ENCODE measurements around the gene NIT1. TPM values are rescaled to one million over a fixed set of nuclear protein-coding genes. Genes with fewer than 3 reads are reported as not detected.
A peak's percentile ranks its signal among the peaks of the same experiment; 100 is the strongest.

Gene NIT1
- total RNA-seq, 2 donors from 2014 or later = 16.0 to 19.3 TPM

DNA sequence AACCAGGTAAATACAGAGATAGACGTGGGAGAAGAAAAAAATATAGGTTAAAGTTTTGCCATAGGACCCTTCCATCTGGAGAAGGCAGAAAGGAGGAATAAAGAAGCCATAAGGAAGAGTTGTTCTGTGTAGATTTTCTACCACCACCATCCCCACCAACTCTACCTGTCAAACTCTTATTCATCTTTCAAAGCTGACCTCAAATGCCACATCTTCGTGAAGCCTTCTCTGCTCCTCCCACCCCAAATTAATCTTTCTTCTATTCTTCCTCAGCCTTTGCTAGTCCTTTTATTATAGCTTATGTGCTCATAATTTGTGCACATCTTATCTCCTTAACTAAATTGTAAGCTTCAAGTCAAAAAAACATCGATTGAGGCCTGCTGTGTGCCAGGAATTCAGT, 27.3 kb upstream of the NIT1 start:
- H3K36me3 Mint-ChIP-seq (ENCODE audit: low read depth) = peaks cover 3% of the 10 kb centered on the region
- no peak for ATAC-seq
- no peak overlapping the region for H3K27ac Mint-ChIP-seq
- no peak for DNase-seq
- H3K27me3 Mint-ChIP-seq = no peaks in the 10 kb centered on the region
- H3K4me1 Mint-ChIP-seq = peaks cover 9% of the 10 kb centered on the region
- H3K4me3 Mint-ChIP-seq = no peak overlapping the region
- H3K9me3 ChIP-seq (ENCODE audit: control insufficient read depth, low read length, poor library complexity, severe bottlenecking) = no peaks in the 10 kb centered on the region

DNA sequence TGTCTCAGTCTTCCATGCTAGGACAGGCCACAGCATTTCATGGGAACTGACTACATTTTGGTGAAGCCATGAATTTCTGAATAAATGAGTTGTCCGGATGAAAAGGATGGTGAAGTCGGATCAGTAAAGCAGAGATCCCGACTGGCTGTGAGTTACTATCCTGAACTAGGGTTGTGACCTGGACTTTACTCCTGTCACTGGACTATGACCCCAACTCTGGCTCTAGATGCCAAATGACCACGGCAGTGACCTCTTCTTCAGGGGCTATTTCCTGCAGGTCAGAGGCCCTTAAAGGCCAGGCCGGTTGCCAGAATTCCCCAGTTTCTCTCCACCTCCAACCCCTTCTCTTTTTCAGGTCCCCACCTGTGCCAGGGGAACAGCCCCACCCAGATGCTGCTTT, 26.8 kb upstream of the NIT1 start:
- H3K4me1 Mint-ChIP-seq = peaks cover 6% of the 10 kb centered on the region
- DNase-seq = no peak

DNA sequence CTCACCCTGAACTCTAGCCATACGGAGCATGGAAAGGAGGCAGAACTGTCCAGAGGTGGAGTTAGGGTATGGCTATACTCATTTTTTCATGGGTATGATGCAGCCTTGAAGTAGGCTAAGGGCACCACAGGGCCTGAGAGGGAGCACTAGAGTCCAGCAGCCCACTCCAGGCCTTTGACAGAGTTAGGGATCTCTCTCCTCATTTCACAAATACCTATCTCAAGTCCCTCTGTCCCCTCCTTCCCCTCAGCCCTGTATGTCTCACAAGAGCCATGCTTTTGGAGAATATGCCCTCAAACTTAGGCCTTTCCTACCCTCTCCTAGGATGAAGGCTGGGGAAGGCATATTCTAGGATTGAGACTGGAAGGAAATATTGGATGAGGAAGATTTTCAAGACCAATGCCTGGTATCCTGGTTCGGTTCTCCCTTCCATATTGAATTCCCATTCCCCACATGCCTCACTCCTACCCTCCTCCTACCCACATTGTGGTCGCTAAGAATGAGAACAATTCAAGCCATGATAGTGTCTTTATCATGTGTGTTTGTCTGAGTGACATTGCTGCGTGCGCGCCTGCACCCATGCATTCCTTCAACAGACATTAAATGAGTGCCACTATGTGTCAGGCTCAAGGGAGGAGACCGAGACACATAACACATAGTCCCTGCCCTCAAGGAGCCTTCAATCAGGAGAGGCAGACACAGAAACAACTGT, 26.0 kb upstream of the NIT1 start:
- ATAC-seq = no peak
- no peaks in the 10 kb centered on the region for H3K9me3 ChIP-seq (ENCODE audit: control insufficient read depth, low read length, poor library complexity, severe bottlenecking)
- Mint-ChIP-seq H3K36me3 (ENCODE audit: low read depth) (no peaks in the 10 kb centered on the region), H3K4me3 (no peak overlapping the region), H3K27me3 (no peaks in the 10 kb centered on the region), H3K4me1 (peaks cover 10% of the 10 kb centered on the region), H3K27ac (no peak overlapping the region)
- DNase-seq = no peak

More for the DNA sequence above, 26.8 kb upstream of the NIT1 start:
- Mint-ChIP-seq H3K4me3 (no peak overlapping the region), H3K27ac (no peak overlapping the region), H3K36me3 (ENCODE audit: low read depth) (peaks cover under 1% of the 10 kb centered on the region), H3K27me3 (no peaks in the 10 kb centered on the region)
- H3K9me3 ChIP-seq (ENCODE audit: control insufficient read depth, low read length, poor library complexity, severe bottlenecking) = no peaks in the 10 kb centered on the region
- ATAC-seq = no peak

DNA sequence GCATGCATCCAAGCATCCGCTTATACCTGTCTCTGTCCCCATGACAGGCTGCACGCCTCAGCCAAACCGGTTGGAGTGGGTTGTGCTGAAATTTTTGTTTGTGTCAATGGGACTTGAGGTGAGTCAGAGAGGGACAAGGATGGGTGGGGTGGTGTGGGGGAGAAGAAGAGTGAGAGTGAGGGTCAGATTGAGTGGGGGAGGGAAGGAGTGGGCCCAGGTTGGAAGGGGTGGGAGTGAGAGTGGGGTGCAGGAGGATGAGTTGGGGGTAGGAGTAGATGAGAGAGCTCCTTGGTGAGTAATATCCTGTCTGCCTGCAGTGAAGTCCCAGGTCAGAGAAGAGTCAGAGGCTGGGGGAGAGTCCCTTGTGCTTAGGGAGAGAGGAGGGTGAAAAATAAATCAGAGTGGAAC, 25.3 kb upstream of the NIT1 start:
- no peak for DNase-seq
- no peak overlapping the region for H3K4me3 Mint-ChIP-seq

DNA sequence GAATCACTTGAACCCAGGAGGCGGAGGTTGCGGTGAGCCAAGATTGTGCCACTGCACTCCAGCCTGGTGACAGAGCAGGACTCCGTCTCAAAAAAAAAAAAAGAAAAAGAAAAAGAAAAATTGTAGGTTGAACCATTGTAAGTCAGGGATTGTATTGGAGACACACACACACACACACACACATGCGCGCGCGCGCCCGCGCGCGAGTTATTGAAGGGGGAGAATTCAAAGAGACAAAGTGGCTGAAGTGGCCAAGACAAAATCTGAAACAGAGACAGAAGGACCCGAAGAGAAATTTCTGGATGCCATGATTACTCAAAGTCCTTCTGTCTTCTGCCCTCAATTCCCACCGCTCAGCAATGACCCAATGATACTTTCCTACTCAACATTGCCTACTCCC, 23.4 kb upstream of the NIT1 start:
- DNase-seq = no peak
- Mint-ChIP-seq H3K4me1 (peaks cover 24% of the 10 kb centered on the region), H3K27me3 (no peaks in the 10 kb centered on the region), H3K4me3 (no peak overlapping the region), H3K27ac (no peak overlapping the region), H3K36me3 (ENCODE audit: low read depth) (no peaks in the 10 kb centered on the region)
- no peaks in the 10 kb centered on the region for H3K9me3 ChIP-seq (ENCODE audit: control insufficient read depth, low read length, poor library complexity, severe bottlenecking)
- no peak for ATAC-seq

More for the DNA sequence above, 25.3 kb upstream of the NIT1 start:
- H3K27me3 Mint-ChIP-seq = no peaks in the 10 kb centered on the region
- no peaks in the 10 kb centered on the region for H3K9me3 ChIP-seq (ENCODE audit: control insufficient read depth, low read length, poor library complexity, severe bottlenecking)
- H3K36me3 Mint-ChIP-seq (ENCODE audit: low read depth) = no peaks in the 10 kb centered on the region
- peaks cover 15% of the 10 kb centered on the region for H3K4me1 Mint-ChIP-seq
- no peak overlapping the region for H3K27ac Mint-ChIP-seq
- peak; percentile 41 for ATAC-seq

DNA sequence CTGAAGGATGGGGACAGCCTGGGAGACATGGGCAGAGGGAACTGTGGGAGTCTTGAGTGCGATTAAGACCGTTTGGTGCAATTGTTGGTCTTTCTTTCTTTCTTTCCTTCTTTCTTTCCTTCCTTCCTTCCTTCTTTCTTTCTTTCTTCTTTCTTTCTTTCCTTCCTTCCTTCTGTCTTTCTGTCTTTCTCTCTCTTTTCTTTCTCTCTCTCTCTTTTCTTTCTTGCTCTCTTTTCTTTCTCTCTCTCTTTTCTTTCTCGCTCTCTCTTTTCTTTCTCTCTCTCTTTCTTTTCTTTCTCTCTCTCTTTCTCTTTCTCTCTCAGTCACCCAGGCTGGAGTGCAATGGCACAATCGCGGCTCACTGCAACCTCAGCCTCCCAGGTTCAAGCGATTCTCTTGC, 22.7 kb upstream of the NIT1 start:
- H3K4me3 Mint-ChIP-seq = peak overlapping the region; percentile 19
- peak overlapping the region; percentile 59 for H3K27ac Mint-ChIP-seq
- no peaks in the 10 kb centered on the region for H3K27me3 Mint-ChIP-seq

DNA sequence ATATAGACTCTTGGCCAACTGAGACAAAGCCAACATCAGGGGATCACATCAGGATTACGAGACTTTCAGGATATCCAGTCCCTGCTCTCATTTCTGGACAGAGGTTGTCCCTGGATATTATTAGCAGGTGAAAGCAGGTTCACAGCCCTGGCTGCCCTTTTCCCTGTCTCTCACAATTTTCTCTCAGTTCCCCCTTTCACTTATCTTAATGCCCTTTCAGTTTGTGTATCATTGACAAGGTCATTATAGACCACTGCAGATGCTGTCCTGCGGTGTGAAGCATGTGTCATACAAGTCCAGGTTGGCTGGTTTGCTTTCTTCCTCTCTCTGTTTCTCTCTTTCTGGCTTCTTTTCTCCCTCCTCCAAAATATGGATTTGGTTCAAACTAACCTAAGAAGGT, 21.9 kb upstream of the NIT1 start:
- ATAC-seq (no peak), DNase-seq (no peak)
- no peaks in the 10 kb centered on the region for H3K36me3 Mint-ChIP-seq (ENCODE audit: low read depth)
- H3K4me1 Mint-ChIP-seq = peaks cover 22% of the 10 kb centered on the region
- no peaks in the 10 kb centered on the region for H3K9me3 ChIP-seq (ENCODE audit: control insufficient read depth, low read length, poor library complexity, severe bottlenecking)
- no peaks in the 10 kb centered on the region for H3K27me3 Mint-ChIP-seq
- H3K4me3 Mint-ChIP-seq = no peak overlapping the region
- peak overlapping the region; percentile 97 for H3K27ac Mint-ChIP-seq

More for the DNA sequence above, 22.7 kb upstream of the NIT1 start:
- H3K9me3 ChIP-seq (ENCODE audit: control insufficient read depth, low read length, poor library complexity, severe bottlenecking) = no peaks in the 10 kb centered on the region
- DNase-seq (no peak), ATAC-seq (no peak)
- Mint-ChIP-seq H3K36me3 (ENCODE audit: low read depth) (no peaks in the 10 kb centered on the region), H3K4me1 (peaks cover 24% of the 10 kb centered on the region)

DNA sequence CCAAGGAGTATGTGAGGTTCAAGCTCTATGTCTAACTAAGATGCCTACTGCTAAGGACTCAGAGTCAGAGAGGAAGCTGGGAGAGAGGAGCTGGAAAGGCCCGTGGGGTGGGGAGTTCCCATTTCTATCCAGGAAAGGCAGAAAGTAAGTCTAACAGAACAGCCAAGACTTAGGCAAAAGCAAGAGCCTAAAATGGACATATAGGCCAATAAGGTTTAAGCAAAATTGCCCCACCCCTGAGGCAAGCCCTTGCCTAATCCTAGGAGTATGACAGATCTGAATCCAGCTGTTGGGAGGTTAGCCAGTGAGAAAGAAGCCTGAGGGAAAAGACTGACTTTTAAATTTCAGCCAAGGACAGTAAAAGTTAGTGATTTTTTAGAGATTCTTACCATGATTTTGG, 21.4 kb upstream of the NIT1 start:
- Mint-ChIP-seq H3K36me3 (ENCODE audit: low read depth) (no peaks in the 10 kb centered on the region), H3K4me3 (peak overlapping the region; percentile 86), H3K27me3 (no peaks in the 10 kb centered on the region), H3K27ac (peak overlapping the region; percentile 97), H3K4me1 (peaks cover 22% of the 10 kb centered on the region)
- no peak for ATAC-seq
- H3K9me3 ChIP-seq (ENCODE audit: control insufficient read depth, low read length, poor library complexity, severe bottlenecking) = no peaks in the 10 kb centered on the region
- no peak for DNase-seq

DNA sequence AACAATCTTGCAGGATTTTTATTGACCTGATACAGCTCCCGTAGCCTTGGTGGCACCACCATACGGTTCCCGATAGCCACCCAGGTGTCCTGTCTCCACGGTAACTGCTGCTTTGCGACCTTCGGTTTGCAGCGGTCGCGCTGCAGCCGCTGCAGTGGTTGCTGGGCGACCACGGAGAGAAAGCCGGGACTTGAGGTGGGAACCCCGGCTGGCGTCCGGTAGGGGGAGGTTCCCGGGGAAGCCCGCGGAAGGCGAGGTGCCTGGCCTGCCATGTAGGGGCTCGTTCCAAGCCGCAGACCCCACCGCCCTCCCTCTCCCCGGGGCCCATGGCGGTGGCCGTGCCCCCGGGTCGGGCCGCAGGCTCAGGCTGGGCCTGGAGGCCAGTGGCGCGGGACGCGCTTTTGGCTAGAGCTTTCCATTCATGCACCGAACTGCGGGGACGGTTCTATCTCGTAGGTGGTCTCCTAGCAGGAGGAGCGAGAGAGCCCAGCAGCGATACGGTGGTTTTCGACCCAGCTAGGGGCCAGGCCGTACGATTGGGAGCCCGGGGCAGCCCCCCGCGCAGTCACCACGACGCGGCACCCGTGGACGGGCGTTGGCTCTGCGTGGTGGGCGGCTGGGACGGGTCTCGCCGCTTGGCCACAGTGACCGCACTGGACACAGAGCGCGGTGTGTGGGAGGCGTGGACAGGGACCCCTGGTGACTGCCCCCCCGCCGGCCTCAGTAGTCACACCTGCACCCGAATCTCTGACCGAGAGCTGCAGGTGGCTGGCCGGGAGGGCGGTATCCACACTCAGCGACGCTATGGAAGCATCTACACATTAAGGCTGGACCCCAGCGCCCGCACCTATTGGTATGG, 19.5 kb upstream of the NIT1 start, which contains the start of gene KLHDC9:
Gene KLHDC9, plus strand, starts transcription at position 152 of the 859 bp plus-strand sequence. Its CDS starts 175 bp downstream, at position 327.
- DNase-seq (peak; percentile 47 to 68 (median 56)), ATAC-seq (peak; percentile 79)
- Mint-ChIP-seq H3K27ac (peak within 1 kb of the TSS; percentile 97), H3K4me3 (peak within 1 kb of the TSS; percentile 86), H3K36me3 (ENCODE audit: low read depth) (peaks cover 3% of the 10 kb centered on the region), H3K4me1 (peaks cover 22% of the 10 kb centered on the region), H3K27me3 (no peaks in the 10 kb centered on the region)
- H3K9me3 ChIP-seq (ENCODE audit: control insufficient read depth, low read length, poor library complexity, severe bottlenecking) = no peaks in the 10 kb centered on the region

DNA sequence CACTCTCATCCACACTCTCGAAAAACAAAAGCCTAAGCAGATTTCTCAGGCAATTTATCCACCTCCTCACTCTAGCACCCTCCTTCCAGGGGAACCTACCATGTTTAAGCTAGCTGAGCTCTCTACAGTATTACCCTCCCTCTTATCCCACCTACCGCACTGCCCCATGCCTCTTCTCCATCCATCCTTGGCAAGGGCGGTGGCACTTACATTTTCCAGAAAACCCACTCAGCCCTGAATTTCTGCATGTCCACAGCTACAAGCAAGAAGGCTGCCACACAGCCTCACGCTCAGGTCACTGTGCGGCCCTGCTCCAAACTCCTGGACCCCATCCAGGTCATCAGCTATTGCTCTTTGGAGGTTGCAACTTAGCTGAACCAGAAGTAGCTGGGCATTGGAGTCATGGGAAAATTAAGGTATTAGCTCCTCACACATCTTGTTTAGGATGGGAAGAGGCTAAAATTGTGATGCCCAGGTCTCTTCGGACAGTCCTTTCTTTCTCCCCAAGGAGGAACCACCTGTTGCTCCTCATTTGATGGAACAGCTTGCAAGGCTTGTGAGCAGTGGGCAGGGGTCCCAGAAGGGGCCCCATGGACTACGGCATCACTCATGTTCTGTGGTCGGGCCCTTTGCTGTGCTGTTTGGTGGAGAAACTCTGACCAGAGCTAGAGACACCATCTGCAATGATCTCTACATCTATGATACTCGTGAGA, 18.7 kb upstream of the NIT1 start:
- Mint-ChIP-seq H3K36me3 (ENCODE audit: low read depth) (peaks cover 3% of the 10 kb centered on the region), H3K4me1 (peaks cover 22% of the 10 kb centered on the region), H3K27ac (peak overlapping the region; percentile 97), H3K27me3 (no peaks in the 10 kb centered on the region), H3K4me3 (peak overlapping the region; percentile 86)
- ATAC-seq (no peak), DNase-seq (no peak)
- H3K9me3 ChIP-seq (ENCODE audit: control insufficient read depth, low read length, poor library complexity, severe bottlenecking) = no peaks in the 10 kb centered on the region

DNA sequence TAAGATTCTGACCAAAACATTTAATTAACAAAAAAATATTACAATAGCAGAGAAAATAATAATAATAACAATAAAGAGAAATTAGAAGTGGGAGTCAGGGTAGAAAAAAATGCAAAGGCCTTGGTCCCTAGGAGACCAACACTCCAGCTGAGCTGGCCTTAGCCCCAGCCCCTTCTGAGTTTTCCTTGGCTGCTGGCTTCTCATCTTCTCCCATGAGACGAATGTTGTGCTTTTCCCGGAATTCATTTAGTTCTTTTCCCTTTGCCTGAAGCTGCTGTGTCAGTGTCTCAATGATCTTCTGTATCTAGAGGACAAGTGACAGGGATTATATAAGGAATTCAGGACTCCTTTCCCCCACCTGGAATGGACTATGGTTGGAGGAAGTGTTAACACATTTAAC, 17.3 kb upstream of the NIT1 start:
- DNase-seq = no peak
- H3K36me3 Mint-ChIP-seq (ENCODE audit: low read depth) = peaks cover 5% of the 10 kb centered on the region
- no peak for ATAC-seq
- H3K9me3 ChIP-seq (ENCODE audit: control insufficient read depth, low read length, poor library complexity, severe bottlenecking) = no peaks in the 10 kb centered on the region
- no peak overlapping the region for H3K27ac Mint-ChIP-seq
- H3K4me1 Mint-ChIP-seq = peaks cover 26% of the 10 kb centered on the region
- H3K27me3 Mint-ChIP-seq = no peaks in the 10 kb centered on the region
- no peak overlapping the region for H3K4me3 Mint-ChIP-seq

DNA sequence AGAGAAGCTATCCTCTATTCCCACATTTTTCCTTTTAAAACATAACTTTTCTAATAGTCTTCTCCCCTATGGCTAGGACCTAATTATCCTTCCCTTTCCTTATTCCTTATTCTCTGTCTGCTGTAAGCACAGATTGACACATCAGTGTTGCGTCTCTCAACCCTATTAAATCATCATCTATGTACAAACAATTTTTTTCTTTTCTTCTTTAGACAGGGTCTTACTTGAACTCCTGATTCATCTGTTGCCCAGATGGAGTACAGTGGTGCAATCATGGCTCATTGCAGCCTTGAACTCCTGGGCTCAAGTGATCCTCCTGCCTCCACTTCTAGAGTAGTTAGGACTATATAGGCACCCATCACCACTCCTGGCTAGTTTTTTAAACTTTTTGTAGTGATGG, 11.5 kb upstream of the NIT1 start:
- no peaks in the 10 kb centered on the region for H3K27me3 Mint-ChIP-seq
- H3K36me3 Mint-ChIP-seq (ENCODE audit: low read depth) = peaks cover 9% of the 10 kb centered on the region
- ATAC-seq (no peak), DNase-seq (no peak)
- H3K4me3 Mint-ChIP-seq = no peak overlapping the region
- H3K9me3 ChIP-seq (ENCODE audit: control insufficient read depth, low read length, poor library complexity, severe bottlenecking) = no peaks in the 10 kb centered on the region
- peaks cover 10% of the 10 kb centered on the region for H3K4me1 Mint-ChIP-seq
- H3K27ac Mint-ChIP-seq = peak overlapping the region; percentile 89

DNA sequence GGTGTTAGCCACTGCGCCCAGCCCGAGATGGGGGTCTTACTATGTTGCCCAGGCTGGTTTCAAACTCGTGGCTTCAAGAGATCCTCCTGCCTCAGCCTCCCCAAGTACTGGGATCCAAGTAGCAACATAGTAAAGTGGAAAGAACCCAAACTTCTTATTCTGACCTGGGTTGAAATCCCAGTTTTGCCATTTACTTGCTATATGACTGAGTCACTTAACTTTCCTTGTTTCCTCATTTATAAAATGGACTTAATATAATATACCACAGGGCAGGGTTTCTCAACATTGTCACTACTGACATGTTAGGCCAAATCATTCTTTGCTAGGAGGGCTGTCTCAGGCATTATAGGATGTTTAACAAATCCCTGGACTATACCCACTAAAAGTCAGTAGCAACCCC, 6.8 kb upstream of the NIT1 start:
- DNase-seq = no peak
- Mint-ChIP-seq H3K4me1 (peaks cover 30% of the 10 kb centered on the region), H3K4me3 (no peak overlapping the region), H3K27ac (no peak overlapping the region), H3K36me3 (ENCODE audit: low read depth) (peaks cover 6% of the 10 kb centered on the region), H3K27me3 (no peaks in the 10 kb centered on the region)
- no peaks in the 10 kb centered on the region for H3K9me3 ChIP-seq (ENCODE audit: control insufficient read depth, low read length, poor library complexity, severe bottlenecking)
- ATAC-seq = no peak

All from T-helper 17 cell (primary cell).